HG02981 (cell line): Measurements from ENCODE around the gene ARHGEF4.
"Not testable (repeated sequence)": the region's sequence is repeated elsewhere in the genome, so short reads cannot be mapped to it uniquely, and the experiment has no call there.

Source experiments
- ATAC-seq: cut with Tn5 transposase; IDR thresholded peaks from one replicate; pipeline ENCODE4 v1.9.1; 2021; ENCODE audit warnings: mild to moderate bottlenecking, moderate library complexity; ENCODE audit not compliant: unreplicated experiment

Gene ARHGEF4

DNA sequence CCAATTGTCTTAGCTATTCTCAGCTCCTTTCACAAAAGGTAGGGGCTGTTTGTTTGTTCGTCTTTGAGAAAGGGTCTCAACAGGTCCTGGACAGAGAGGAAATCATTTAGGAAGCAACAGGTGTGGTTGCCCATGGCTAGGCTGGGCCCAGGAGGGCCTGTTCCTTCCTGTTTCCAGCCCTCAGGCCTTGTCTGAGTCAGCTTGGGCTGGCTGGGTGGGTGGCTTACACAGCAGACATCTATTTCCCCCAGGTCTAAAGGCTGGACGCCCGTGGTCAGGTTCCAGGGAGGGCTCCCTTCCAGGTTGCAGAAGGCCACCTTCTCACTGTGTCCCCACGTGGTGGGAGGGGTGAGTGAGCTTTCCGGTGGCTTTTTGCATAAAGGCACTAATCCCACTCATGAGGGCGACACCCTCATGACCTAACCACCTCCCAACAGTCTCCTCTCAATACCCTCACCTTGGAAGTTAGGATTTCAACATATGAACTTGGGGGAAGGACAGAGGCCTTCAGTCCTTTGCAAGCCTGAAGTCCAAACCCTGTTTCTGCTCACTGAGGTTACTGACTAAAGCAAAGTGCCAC is 45.5 kb downstream of the ARHGEF4 start:
- ATAC-seq = no peak

DNA sequence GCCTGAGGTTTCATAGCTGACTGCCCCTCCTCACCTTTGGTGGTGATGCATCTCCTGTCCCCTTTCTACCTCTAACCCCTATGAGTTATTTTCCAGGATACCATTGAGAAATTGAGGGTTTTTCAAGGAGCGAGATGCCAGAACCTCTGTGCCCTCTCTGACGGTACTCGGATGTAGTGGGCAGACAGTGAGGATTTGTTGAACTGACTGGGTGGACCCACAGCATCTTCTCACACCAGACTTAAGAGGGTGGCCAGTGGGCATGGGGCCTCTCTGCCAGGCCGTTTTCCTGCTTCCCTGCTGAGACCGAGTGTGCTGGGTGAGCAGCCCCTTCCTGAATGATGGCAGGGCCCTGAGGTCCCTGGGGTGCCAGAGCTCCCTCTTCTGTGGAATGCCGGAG is 46.3 kb downstream of the ARHGEF4 start:
- no peak for ATAC-seq

DNA sequence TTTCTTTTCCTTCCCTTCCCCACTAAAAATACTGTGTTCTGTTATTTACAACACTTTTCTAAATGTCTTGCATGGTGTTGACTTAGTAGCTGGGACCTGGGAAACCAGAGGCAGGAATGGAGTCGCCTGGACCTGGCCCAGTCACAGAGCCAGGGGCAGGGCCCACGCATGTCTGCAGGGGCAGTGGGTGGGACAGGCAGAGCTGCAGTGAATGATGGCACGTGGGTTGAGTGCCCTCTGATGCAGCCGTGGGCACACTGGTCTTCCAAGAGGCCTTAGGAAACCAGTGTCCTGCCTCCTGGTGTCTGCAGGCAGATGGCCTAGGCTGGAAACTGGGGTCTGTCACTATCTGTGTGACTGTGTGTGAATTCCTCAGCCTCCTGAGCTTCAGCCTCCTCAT is 46.8 kb downstream of the ARHGEF4 start:
- no peak for ATAC-seq

DNA sequence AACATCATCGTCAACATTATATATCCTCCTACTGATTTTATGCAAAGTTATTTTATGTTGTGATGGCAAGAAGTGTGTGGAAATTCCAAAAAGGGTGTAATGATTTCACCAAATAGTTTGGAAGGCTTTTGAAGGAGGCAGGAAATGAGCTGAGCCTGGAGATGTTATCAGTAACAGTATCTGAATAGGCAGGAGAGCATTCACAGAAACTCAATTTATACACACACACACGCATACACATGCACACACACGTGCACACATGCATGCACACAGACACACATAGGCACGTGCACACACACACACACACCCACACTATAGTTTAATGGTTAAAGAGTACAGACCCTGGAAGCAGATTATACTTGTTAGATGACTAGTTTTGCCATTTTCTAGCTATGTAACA is 47.3 kb downstream of the ARHGEF4 start:
- ATAC-seq = no peak

DNA sequence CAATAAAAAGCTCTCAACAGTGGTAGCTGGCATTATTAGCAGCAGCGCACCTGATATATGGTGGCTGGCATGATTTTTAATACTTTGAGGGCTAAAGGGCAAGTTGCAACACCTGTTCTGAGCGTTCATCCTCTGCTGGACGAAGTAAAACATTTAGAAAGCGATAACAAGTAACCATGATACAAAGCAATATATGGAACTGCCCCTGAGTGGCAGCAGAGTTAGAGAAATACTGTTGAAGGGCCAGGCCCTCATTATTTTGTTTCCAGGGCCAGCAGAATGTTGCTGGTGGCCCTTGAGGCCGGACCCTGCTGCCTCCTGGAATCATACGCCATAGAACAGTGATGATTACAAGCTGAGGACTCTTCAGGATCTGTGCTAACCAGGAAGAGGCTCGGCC is 47.8 kb downstream of the ARHGEF4 start:
- no peak for ATAC-seq

DNA sequence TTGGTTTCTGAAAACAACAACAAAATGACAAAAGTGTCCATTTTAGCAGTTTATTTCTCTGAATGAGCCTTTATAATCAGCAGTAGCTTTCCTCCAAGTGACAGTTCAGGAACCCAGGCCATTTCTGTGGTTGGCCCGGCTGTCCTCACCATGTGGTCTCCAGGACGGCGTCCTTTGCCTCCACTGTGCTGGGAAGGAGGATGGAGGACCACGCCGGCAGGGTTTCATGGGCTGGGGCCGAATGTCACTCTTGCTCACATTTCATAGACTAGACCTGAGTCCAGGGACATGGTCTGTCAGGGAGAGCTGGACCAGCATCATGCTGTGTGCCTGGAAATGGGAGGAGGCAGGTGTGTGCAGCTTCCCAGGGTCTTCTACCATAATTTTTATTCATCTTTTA is 50.9 kb downstream of the ARHGEF4 start:
- ATAC-seq = no peak

DNA sequence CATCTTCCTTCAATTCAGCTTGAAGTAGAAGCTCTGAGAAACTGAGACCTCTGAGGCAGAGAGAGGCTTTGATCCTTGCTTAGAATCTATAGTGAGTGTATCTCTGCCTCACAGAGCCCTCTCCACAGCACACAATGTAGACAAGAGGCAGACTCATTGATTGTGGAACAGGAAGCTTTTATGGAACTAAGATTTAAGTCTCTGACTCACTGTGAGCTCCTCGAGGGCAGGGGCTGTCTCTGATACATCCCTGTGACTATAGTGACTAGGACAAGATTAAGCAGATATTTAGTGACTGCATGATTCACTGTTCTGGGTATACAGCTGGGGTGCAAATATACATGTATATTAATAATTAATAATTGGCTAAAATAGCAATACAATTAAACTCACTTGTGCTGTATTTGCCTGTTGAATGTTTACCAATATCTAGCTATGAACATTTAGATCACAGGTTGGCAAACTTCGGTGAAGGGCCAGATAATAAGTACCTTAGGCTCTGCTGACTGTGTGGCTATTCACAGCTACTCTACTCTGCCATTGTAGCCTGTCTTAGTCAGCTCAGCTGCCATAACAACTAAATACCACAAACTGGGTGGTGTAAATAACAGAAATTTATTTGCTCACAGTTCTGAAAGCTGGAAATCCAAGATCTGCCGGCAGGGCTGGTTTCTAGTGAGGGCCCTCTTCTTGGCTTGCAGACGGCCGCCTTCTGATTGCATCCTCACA is 54.4 kb downstream of the ARHGEF4 start:
- ATAC-seq = no peak

DNA sequence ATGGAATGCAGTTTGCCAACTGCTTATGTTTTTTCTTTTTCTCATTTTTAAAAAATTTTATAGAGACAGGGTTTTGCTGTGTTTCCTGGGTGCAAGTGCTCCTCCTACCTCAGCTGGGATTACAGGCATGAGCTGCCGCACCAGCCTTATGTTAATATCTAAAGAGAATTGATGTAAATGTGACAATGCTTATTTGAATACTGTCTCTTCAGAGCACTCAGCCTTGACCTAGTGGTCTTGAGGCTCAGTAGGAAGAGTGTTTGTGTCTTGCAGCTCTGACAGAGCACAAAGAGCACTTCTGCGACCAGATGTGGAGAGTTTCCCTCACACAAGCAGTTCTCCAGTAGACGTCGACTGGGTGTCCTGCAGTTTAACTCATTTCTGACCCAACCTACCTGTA is 55.3 kb downstream of the ARHGEF4 start:
- no peak for ATAC-seq

DNA sequence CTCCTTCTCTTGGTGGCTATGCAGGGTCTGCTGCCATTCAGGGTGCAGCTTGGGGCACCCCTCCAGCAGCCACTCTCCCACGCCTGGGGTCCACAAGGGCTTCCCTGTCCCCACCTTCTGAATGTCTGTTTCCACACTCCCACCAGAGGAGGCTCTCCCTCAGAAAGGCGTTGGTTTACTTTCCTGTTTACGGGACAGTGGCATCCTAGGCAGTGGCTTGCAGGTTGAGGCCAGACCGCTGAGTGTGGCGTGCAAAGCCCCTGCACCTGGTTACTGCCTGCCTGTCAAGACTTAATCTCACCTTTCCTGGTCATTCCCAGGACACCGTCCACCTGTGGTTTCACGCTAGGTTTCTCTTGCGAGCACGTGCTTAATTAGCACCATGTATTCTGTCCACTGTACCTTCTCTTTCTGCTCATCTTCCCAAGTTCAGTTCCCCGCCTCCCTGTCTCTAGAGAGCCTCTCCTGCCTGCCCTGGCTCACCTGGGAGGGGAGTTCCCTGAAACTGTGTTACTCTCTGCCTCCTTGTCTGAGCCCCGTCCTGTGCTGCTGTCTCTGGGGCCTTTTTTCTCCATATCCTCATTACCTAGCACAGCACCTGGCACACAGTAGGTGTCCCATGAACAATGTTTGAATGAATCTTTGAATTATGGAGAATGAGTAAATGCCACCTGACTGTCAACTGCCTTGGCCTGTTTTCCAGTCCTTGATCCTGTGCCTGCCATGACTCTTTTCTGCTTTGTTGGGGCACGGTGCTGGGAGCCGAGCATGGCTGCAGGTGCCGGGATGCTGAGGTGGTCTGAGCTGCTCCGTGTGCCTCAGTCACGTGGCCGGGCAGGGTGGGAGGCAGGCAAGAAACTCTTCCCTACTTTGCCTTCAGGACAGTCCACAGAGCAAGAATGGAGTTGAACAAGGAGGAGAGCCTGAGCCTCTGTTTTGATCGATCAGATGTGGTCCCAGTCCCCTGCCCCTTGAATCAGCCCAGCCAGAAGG is 56.4 kb downstream of the ARHGEF4 start:
- ATAC-seq = no peak

DNA sequence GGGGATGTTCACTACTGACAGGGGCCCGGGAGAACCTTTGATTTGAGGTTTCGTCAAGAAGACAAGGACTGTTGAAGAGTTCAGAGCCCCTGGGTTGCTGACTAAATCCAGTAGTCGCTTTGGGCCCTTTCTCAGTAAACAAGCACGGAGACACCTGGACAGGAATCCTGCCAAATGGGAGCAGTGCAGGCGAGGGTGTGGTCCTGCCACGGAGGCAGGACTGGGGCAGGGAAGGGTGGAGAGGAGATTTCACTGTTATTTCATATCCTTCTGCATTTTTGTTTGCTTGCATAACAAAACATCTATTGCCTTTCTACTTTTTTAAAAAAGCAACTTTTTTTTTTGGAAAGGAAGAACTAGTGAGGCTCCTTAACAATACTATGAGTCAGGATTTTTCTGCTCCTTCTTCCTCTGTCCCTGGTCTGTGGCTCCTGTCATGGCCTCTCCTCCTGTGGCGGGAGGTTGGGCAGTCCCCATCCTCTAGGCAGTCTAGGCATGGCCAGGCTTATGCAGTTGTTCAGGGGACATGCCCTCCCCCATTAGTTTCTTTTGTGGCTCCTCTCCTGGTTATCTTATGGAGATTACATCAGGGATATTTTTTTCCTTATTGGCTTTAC is 57.7 kb downstream of the ARHGEF4 start:
- no peak for ATAC-seq

DNA sequence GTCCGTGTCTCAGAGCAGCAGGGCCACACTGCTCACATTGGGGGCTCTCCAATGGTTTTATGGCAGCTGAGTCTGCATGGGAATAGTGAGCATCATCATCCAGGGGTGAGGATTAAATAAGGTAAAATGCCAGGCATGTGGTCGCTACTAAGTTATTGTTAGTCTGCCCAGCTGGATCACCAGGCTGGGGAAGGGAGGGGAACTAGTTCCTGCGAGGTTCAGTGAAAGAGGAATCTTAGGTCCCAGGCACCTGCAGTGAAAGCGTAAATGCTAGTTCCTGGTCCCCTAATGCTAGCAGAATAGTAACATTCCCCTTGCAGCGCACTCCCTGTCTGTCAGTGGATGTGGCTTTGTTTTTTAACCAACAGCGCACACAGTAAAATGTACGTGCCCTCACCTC is 60.1 kb downstream of the ARHGEF4 start:
- no peak for ATAC-seq

DNA sequence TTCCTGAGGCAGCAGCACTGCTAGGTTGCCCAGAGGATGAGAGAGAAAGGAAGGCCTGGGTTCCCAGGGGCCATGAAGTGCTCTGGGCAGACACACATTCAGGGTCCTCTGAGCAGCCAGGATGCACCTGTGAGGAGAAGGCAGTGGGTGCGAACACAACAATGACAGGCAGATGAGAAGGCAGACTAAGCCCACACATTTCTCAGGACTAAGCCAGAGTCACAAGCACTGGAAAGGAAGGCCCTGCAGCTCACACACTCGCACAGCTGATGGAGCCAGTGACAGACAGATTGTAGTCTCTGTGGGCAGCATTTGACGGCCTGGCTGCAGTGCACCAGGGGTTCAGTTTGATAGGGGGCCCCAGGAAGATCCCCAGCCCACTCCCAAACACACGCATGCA is 61.8 kb downstream of the ARHGEF4 start:
- no peak for ATAC-seq

DNA sequence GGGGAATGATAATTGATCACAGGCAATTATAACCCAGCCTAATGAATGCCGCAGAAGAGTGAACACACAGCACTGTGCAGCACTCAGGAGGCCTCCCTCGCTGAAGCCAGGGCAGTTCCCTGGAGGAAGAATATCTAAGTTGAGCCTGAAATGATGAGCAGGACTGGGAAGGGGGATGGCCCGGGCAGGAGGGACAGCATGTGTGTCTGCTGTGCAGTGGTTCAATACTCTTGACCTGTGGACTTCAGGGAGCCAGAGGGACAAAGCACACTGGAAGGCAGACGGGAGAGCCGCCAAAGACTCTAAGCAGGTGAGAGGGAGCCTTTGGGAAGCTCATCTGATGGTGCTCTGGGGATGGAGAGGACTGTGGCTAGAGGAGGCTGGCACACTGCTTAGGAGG is 62.6 kb downstream of the ARHGEF4 start:
- ATAC-seq = no peak

DNA sequence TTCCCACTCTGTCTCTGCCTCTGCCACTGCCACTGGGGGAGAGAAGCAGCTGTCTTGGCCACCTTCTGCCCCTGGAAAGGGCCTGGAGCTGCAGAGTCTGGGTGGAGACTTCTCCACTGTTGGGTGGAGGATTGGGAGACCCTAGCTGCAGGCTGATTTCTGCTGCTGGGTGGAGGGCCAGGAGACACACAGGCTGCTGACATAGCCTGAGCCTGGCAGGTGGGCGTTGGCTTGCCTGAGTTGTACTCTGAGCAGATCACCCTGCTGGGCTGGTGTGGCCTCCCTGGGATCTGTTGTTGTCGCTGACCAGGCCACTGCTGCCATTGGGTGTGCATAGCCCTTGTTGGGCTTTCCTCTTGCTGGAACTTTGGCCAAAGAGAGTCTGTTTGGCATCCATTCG is 64.3 kb downstream of the ARHGEF4 start:
- ATAC-seq = no peak

DNA sequence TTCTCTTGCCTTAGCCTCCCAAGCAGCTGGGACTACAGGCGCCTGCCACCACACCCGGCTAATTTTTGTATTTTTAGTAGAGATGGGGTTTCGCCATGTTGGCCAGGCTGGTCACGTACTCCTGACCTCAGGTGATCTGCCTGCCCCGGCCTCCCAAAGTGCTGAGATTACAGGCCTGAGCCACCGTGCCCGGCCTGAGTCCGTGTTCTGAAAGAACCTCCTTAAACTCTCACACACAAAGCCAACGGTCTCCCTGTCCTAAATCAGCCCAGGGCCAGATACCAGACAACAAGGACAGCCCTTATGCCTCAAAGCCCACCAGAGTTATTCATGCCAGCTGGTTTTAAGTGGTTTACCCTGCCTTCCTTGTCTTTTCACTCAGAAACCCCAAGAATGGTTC is 64.9 kb downstream of the ARHGEF4 start:
- not testable (repeated sequence) for ATAC-seq

DNA sequence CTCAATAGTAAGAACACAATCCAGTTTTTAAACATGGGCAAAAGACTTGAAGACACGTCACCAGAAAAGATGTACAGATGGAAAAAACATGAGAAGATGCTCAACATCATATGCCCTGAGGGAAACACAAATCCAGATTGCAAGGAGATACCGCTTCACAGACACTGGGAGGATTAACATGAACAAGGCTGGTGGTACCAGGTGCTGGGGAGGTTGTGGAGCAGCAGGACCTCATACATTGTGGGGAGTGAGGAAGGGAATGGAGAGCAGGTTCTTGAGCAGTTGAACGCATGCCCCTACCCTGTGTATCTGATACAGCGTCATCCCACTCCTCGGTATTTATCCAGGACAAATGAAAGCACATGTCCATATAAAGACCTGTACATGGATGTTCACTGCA is 72.1 kb downstream of the ARHGEF4 start:
- no peak for ATAC-seq

DNA sequence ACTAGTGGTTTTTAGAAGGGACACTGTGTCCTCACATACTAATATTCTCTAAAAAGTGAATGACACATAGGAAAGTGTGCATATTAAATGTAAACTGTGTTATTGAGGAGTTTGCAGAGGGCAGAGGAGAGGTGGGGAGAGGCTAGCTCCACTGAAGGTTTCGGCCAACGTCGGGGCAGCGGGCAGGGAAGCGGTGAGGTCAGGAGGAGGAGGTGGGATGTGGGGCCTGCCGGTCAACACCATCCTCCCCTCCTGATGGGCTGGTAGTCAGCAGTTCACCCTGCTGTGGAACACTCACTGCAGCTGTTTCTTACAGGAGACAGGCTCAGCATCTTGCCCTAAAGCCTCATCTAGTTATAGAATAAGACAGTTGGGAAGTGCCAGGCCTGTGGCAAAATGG is 74.2 kb downstream of the ARHGEF4 start:
- ATAC-seq = no peak

DNA sequence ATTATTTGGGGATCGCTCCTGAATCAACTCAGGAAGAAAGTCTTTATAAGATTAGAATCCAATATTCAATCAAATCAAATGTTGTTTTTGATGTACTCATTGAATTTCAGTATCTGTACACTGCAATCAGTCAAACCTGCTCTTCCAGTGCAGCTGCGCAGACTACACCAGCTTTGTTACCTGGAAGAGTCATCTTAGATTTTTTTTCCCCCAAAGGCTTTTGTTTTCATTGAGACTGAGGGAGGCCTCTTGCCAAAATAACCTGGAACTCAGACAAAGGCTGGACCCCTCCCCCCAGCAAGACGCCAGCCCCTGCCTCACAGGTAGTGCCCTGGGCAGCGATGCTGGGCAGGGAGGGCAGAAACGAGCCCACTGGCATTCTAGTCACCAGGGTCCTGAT is 74.8 kb downstream of the ARHGEF4 start:
- no peak for ATAC-seq

DNA sequence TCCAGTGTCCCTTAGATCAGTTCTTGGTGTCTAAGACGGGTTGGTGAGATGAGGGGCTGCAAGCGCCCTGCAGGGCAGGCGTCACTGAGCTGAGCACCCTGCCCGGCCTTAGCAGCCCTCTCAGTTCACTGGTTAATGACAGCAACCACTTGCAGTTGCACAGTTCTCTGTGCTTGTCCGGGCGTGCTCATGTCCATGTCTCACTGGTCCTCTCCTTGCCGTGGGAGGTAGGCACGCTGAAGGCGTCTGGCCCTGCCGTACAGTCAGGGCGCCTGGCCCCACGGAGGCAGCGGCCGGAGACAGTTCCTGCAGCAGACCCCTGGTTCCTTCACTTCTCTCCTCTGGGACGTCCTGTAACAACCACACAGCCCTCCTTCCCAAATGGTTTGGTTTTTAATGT is 75.3 kb downstream of the ARHGEF4 start:
- no peak for ATAC-seq

DNA sequence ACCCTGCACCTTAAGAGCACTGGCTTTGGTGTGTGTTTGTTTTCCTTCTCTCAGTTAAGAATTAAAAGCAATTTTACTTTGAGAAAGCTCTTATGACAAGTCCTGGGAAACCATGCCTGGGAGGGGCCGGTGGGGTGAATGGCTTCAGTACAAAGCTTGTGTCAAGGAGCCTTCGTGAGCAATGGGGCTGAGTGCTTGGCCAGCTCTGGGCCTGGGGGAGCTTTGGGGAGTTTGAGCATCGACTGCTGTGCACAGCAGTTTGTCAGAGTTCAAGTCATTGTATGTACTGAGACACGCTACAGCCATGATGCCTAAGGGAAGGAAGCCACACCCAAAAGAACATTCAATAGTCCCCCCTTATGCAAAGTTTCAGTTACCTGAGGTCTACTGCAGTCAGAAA is 75.8 kb downstream of the ARHGEF4 start:
- no peak for ATAC-seq

DNA sequence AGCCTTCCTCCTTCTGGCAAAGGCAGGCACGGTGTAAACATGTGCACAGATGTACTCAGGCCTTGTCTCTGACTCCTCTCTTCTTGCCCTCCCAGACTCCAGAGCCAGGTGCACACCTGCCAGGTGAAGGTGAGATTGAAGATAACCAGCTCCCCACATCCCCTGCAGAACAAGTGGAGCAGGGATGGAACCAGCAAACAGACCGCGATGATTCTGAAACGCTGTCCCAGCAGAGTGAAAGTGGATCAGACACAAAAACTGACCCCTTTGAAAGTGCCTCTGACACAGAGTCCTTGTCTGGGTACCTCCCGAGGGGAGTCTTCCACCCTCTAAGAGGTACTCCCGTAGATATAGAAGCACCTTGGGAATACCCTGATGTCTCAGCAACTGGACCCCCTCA is 77.2 kb downstream of the ARHGEF4 start:
- no peak for ATAC-seq
